ENCODE data around the gene DDX21.
"Not testable (repeated sequence)": the region's sequence is repeated elsewhere in the genome, so short reads cannot be mapped to it uniquely, and the experiment has no call there.

The DDX21 gene

DNA sequence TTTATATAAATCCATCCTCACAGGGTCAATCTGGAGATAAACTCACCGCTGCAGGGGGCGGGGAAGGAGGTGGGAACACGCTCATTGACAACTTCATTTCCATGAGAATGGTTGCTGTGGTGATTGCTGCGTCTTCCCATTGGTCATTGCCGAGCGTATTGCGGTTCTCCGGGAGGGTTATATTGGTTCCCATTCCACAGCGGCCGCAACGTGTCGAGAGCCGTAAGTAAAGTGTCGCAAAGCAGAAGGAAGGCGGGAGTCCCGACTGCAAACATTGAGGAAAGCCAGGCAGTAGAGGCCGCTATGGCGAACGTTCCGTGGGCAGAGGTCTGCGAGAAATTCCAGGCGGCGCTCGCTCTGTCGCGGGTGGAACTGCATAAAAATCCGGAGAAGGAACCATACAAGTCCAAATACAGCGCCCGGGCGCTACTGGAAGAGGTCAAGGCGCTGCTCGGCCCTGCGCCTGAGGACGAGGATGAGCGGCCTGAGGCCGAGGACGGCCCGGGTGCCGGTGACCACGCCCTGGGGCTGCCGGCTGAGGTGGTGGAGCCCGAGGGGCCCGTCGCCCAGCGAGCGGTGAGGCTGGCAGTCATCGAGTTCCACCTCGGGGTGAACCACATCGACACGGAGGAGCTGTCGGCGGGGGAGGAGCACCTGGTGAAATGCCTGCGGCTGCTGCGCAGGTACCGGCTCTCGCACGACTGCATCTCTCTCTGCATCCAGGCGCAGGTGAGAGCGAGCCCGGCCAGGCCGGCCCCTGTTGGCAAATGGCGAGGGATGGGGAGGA, 32.8 kb downstream of the DDX21 start, which contains the start of gene KIFBP:
Gene KIFBP, plus strand, starts transcription at position 274 of the 787 bp plus-strand sequence. Its CDS starts 30 bp downstream, at position 304.
- peak; percentile 98 for DNase-seq

GRCh38 chr10:68989317-68989990, 33.5 kb downstream of the DDX21 start:
- no peak for DNase-seq

DNA sequence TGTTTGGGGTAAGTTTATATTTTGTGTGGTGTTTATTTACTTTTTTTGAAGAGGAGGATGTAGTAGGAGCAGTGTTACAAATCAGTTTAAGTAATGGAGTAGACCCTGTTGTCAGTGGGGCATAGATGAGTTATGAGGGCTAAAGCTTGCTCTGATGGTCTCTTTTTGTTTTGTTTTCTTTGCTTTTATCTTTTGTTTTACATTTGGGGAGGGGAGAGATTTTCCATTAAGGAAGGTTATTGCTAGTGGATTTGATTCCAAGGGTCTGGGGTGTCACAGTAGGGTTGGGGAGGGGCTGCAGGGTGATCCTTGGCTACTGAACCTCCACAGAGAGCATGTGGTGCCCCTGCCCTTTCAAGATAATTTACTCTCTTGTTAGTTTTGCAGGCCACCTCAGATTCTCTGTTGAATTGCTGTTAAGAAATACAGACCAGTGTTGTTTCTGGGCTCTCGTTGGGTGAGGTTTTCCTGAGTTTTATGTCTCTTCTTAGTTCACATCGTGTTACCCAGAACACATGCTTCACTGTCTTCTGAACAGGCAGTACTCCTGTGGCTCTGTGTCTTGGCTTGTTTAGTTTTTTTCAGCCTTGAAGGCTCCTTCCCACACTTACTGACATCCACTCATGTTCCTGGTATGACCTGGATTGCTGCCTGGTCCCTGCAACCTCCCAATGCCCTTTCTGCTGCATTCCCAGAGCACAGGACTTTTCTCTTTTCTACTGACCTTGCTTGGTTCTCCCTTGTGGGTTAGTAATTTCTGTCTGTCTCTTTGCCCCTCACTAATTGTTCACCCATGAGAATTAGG, 36.9 kb downstream of the DDX21 start:
- DNase-seq: no peak

DNA sequence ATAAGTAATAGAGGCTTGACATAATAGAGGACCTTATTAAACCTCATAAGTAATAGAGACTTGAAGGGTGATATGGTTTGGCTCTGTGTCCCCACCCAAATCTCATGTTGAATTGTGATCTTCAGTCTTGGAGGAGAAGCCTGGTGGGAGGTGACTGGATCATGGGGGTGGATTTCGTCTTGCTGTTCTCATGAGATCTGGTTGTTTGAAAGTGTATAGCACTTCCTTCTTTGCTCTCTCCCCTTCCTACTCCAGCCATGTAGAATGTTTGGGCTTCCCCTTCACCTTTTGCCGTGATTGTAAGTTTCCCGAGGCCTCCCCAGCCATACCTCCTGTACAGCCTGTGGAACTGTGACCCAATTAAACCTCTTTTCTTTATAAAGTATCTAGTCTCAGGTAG, 41.2 kb downstream of the DDX21 start:
- no peak for DNase-seq

DNA sequence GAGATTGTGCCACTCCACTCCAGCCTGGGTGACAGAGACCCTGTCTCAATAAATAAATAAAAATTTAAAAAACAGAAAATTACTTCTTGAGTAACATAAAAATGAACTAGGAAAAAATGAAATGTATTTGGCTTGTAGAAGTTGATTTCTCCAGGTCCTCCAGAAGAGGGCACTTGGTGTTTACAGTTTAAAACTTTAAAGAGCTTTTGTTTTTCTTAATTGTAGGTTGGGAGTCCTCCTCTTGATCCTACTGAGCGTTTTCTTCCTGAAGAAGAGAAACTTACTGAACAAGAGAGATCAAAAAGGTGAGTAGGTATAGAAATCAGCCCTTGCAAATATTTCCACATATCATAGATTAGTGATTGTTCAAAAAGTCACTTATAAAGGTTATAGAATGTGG, 48.9 kb downstream of the DDX21 start:
- peak; percentile 9 for DNase-seq

- DNase-seq: no peak
These were observed 49.9 kb downstream of the DDX21 start for GRCh38 chr10:69005704-69006485.

DNA sequence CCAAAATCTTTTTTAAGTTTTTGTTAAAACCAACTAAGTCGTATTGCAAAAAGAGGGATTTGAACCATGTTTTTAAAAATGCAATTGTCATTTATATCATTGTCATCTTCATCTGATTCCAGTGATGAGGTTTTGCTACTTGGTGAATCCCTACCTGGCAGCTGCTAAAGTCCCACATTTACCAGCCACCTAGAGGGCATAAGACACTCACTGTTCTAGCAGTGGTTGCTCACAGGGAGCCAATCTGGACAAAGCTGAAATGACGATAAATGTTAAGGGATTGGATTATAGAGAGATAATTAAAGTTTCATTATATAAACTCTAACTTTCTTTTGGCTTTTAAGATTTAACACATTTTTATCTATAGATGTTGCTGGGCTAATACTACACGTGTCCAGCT, 51.3 kb downstream of the DDX21 start:
- no peak for DNase-seq

DNA sequence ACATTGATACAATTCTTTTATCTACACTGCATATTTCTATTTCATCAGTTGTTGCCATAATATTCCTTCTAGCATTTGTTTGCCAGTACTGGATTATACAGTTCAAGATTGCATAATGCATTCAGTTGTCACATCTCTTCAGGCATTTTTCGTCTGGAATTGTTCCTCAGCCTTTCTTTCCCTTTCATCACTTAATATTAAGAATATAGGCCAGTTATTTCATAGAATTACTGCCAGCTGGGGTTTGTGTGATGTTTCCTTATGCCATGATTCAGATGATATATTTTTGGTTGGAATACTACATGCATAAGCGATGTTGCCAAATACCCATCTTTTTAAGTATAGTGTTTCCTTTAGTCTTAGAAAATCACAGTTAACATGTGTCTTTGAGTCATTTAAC, 53.4 kb downstream of the DDX21 start:
- no peak for DNase-seq

DNA sequence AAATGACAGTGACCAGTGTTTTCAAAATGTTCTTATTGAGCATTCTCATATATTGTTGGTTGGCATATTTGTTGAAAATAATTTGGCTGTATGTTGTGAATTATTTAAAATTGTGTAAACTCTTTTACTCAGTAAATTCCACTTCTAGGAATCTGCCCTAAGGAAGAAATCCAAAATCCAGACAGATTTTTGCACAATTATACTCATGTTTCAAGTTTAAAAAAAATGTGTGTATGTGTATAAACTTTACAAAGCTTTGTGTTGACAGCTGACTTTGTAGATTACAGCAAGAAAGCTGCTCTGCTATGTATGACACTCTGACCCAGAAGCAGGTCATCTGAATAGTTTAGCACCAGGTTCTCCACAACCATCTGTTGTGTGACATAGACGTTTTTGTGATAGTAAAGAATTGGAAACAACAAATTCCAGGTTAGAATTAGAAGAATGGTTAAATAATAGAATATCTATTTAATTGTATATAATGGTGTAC, 54.2 kb downstream of the DDX21 start:
- no peak for DNase-seq

GRCh38 chr10:69012778-69013177, 56.8 kb downstream of the DDX21 start:
- not testable (repeated sequence) for DNase-seq

GRCh38 chr10:69014171-69014570, 58.2 kb downstream of the DDX21 start:
- DNase-seq: no peak

DNA sequence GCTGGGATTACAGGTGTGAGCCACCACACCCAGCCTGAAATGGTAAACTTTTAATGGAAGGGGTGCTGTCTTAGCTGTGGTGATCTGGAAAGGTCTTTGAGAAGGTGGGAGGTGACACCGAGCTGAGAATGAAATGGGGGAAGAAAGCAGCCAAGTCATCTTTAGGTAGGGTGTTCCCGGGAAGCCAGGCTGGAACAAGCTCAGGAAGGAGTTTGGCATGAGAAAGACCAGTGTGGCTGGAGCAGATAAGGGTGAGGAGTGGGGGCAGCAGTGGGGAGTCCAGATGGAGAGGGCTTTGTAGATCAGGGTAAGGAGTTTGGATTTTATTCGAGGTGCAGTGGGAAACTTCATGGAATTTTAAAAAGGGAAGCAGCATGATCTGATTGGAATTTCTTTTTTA, 62.6 kb downstream of the DDX21 start:
- no peak for DNase-seq

- DNase-seq: no peak
These were observed 66.6 kb downstream of the DDX21 start for GRCh38 chr10:69022611-69023010.

DNA sequence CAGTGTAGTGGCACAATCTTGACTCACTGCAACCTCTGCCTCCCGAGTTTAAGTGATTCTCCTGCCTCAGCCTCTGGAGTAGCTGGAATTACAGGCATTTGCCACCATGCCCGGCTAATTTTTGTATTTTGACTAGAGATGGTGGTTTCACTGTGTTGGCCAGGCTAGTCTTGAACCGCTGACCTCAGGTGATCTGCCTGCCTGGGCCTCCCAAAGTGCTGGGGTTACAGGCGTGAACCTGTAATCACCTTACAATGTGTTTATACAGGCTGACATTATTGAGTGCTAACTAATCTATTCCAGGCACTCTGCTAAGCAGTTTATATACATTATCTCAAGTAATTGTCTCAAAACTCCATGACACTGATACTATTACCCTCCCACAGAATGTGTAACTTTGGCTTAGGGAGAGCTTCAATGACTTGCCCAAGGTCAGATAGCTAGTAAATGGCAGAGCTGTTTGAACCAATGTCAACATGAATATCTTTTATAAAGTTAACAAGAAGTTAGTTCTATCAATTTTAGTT, 69.5 kb downstream of the DDX21 start:
- no peak for DNase-seq

DNA sequence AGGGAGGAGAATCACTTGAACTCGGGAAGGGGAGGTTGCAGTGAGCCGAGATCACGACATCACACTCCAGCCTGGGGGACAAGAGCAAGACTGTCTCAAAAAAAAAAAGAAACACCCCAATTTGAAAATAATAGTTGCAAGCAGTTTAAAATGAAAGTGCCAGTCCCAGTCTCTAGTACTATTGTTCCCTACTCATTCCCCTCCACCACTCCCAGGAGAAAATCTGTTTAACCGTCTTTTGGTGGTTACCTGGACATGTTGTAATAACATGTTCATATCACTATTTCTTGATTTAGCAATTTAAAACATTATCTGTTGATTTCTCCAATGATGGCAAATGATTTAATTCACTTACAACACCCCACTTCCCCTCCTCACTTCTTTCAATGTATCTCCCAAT, 77.3 kb downstream of the DDX21 start:
- no peak for DNase-seq
